D721Med (cell line): ENCODE results near the gene CAVIN3.
"Not testable (repeated sequence)": the region's sequence is repeated elsewhere in the genome, so short reads cannot be mapped to it uniquely, and the experiment has no call there.

ENCODE experiments used
- DNase-seq: peaks from one replicate; pipeline ENCODE4 v3.0.0; 2011; ENCODE audit warnings: low spot score; ENCODE audit not compliant: insufficient read length
- FAIRE-seq: peaks from 2 replicates; lab custom pipeline; 2011; peaks lifted over from hg19 to GRCh38; lab: Jason Lieb, UNC
- CTCF ChIP-seq: IDR thresholded peaks from 2 replicates; pipeline ENCODE4 v1.5.1; 2012; ENCODE audit warnings: mild to moderate bottlenecking, control low read depth; ENCODE audit not compliant: insufficient read depth; ENCODE audit errors: missing control alignments

Gene CAVIN3

DNA sequence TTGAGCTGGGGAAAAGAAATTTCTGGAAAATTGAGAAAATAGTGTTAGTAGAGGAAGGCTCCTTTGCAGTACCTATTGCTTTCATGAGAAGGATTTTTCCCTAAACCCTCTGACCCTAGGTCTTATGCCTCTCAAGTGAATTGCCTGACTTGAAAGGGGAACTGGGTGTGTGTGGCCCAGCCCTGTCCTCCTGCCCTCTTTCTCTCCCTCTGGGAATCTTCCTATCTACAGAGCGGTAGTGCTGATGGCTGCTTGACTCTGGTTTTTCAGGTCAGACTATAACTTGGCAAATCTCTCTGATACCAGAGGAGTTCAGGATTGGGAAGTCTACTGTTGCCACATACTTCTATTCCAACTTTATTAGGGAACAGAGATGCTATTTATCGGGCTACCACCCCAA, 19.2 kb downstream of the CAVIN3 start:
- TF ChIP-seq CTCF, result no peak
- FAIRE-seq (no peak), DNase-seq (no peak)

DNA sequence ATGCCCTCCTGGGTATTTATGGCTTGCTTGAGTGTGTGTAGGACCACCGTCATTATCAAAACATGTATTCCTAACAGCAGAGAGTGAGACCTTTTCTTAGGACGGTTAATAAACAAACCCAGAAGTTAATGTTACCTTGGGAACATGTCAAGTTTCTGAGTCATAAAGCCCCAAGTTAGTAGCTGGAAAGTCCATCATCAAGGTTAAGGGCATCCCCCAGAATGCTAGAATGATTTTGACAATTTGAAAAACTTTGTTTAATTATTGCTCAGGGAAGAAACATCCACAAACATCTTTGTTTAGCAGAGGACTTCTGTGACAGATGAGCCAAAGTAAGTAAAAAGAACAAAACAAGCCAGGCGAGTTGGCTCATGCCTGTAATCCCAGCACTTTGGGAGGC, 20.0 kb downstream of the CAVIN3 start:
- TF ChIP-seq CTCF, result no peak
- DNase-seq, result no peak
- no peak for FAIRE-seq

GRCh38 chr11:6298605-6299004, 21.7 kb downstream of the CAVIN3 start:
- DNase-seq, result no peak
- TF ChIP-seq CTCF, result peak; percentile 22
- FAIRE-seq, result no peak

DNA sequence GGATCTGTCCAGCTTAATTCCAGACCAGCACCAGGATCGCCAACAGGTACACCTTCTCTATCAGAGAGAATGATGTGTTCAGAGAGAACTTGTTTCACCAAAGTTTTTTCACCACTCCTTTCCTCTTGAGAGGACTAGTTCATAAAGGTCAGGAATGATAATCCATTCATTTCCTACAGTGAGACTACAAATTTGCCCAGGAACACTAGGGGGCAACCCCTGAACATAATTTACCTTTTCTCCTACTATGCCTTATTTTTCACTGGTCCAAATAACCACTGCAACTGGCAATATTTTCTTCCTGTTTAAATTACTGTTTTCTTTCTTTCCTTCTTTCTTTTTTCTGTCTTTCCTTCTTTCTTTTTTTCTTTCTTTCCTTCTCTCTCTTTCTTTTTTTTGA, 22.5 kb downstream of the CAVIN3 start:
- DNase-seq (no peak), FAIRE-seq (no peak)
- TF ChIP-seq CTCF, result peak; percentile 48

DNA sequence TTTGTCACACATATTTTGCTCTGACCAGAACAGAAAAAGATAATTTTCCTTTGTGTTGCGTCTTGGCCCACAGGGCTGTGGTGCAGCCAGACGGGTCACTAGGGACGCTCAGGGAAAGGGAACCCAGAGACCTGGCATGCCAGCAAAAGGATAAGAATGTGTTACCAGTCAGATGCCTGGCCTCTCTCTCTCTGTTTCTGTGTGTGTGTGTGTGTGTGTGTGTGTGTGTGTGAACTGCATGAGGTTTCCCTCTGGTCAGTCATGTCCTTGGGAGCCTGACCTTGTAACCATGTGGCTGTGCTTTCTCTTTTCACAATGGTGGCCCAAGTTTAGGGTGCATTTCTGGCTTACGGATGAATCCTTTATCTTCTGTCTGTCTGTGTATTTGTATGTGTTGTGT, 35.3 kb downstream of the CAVIN3 start:
- no peak for TF ChIP-seq CTCF
- DNase-seq (no peak), FAIRE-seq (no peak)

- TF ChIP-seq CTCF, result no peak
- no peak for FAIRE-seq
Observed at GRCh38 chr11:6284250-6284649, 36.1 kb downstream of the CAVIN3 start.

GRCh38 chr11:6283453-6284023, 36.8 kb downstream of the CAVIN3 start:
- FAIRE-seq, result no peak
- no peak for DNase-seq

More at GRCh38 chr11:6284250-6284649, 36.1 kb downstream of the CAVIN3 start:
- DNase-seq, result no peak

GRCh38 chr11:6280809-6281208, 39.5 kb downstream of the CAVIN3 start:
- DNase-seq, FAIRE-seq: not testable (repeated sequence)

More at GRCh38 chr11:6283453-6284023, 36.8 kb downstream of the CAVIN3 start:
- no peak for TF ChIP-seq CTCF
